Activated CD8-positive, alpha-beta T cell treated with anti-CD3 and anti-CD28 coated beads, Interleukin-2, amount 10 ng/mL, durations not matched to agents 7 days and 5 days (primary cell): Measurements from ENCODE around the gene ILDR2. TPM values are rescaled to one million over a fixed set of nuclear protein-coding genes. Genes with fewer than 3 reads are reported as not detected.
A peak's percentile ranks its signal among the peaks of the same experiment; 100 is the strongest.

Source experiments
- ATAC-seq: fragments of 150-1000 bp; cut with Tn5 transposase; one replicate; pipeline ENCODE4 v1.10.0; 2021; ENCODE audit warnings: moderate library complexity
- CTCF ChIA-PET: fragments of 350-600 bp; sonication (Branson Sonifier 250); formaldehyde crosslinking; loops from one replicate; lab custom pipeline; 2021; ENCODE audit warnings: antibody characterized with exemption; lab: Charles Lee
- POLR2A ChIA-PET: fragments of 350-600 bp; sonication (Branson Sonifier 250); formaldehyde crosslinking; loops from one replicate; lab custom pipeline; 2021; ENCODE audit warnings: antibody characterized with exemption; lab: Charles Lee
- DNase-seq: peaks from one replicate; pipeline ENCODE4 v3.0.0-alpha.2; 2020
- H3K27ac Mint-ChIP-seq: one replicate; pipeline ENCODE4 v1.8.0; 2021; ENCODE audit warnings: mild to moderate bottlenecking, mixed read lengths
- H3K27me3 Mint-ChIP-seq: one replicate; pipeline ENCODE4 v1.8.0; 2021; ENCODE audit warnings: low read depth, mixed read lengths
- H3K36me3 Mint-ChIP-seq: one replicate; pipeline ENCODE4 v1.8.0; 2021; ENCODE audit warnings: low read depth, mixed read lengths
- H3K4me1 Mint-ChIP-seq: one replicate; pipeline ENCODE4 v1.8.0; 2021; ENCODE audit warnings: low read depth, mixed read lengths
- H3K4me3 Mint-ChIP-seq: one replicate; pipeline ENCODE4 v1.8.0; 2021; ENCODE audit warnings: mild to moderate bottlenecking, mixed read lengths
- H3K9me3 Mint-ChIP-seq: one replicate; pipeline ENCODE4 v1.8.0; 2022; ENCODE audit warnings: mixed read lengths; ENCODE audit not compliant: insufficient read depth
- total RNA-seq, 2 experiments: library from RNA; stranded (reverse); gene quantifications; one replicate each; pipeline ENCODE4 v1.2.3, GENCODE V29; 2021

The ILDR2 gene
- total RNA-seq, 2 experiments from 2014 or later = 4.3 to 5.0 TPM

- ATAC-seq = no peak
- ChIA-PET POLR2A (no interaction called here), CTCF (interaction anchor here (1.3 kb wide), 1 partner anchor 98 kb away, joined by 4 read pairs; no protein-coding TSS in a partner anchor)
- DNase-seq = no peak
- Mint-ChIP-seq H3K36me3 (peaks cover 2% of the 10 kb centered on the region), H3K9me3 (no peaks in the 10 kb centered on the region), H3K27ac (no peak overlapping the region), H3K27me3 (peaks cover 17% of the 10 kb centered on the region), H3K4me1 (peaks cover 5% of the 10 kb centered on the region), H3K4me3 (no peak overlapping the region)
Measured at GRCh38 chr1:166960858-166961474, 14.4 kb downstream of the ILDR2 start.

DNA sequence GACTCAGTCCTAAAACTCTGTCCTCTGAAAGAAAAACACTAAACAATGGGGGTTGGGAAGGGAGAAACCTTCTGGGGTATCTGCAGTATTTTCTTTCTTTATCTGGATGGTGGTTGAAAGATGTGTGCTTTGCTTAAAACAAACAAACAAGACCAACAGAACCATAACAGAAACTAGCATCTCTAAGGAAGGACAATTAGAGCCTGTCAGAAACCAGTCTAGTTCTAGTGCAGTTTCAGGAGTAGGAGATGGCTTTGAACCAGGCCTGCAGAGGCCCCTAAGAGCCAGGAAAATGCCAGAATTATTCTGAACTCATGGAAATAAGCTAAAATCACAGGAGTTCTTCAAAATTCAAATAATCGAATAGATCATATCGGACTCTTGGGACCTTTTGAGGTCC, 18.5 kb downstream of the ILDR2 start:
- Mint-ChIP-seq H3K36me3 (peaks cover 2% of the 10 kb centered on the region), H3K27me3 (peaks cover 11% of the 10 kb centered on the region), H3K4me1 (peaks cover 11% of the 10 kb centered on the region), H3K9me3 (no peaks in the 10 kb centered on the region), H3K27ac (no peak overlapping the region), H3K4me3 (no peak overlapping the region)
- POLR2A ChIA-PET = no interaction called here
- no peak for DNase-seq
- no peak for ATAC-seq
- CTCF ChIA-PET = interaction anchor here (0.8 kb wide), 1 partner anchor 47 kb away, joined by 4 read pairs; no protein-coding TSS in a partner anchor

DNA sequence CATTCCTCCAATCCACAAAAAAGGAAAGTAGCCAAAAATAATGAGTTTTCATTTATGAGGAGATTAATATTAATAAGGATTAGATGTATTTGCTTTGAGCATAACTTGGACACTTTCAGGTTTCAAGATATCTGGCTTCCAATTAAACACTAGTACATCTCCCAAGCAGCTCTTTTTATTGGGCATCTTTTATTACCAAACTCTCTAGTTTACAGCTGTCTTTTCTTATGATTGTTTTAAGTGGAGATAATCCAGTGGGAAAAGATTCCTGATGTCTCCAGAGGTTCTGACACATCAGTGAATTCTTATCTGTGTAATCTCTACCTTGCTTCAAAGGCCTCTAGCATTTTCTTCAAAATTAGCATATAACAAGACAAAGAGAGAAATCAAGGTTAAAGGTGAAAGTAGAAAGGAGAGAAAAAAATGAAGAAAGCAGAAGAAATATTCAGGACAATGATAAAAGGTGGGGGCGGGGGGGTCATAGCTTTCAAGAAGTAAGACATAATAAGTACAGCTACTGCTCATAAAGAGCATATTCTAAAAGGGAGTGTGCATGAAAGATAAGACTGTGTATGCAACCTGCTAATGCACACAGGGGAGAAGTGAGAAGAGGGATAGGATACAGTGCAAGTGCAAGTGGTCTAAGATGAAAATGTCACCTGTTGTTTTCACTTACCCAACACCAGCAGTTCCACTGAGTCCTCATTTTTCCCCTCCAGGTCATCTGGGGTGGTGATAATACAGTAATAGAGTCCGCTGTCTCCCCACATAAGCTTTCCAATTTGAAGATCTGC, 19.1 kb downstream of the ILDR2 start:
- H3K9me3 Mint-ChIP-seq = no peaks in the 10 kb centered on the region
- CTCF ChIA-PET = interaction anchor here (0.7 to 1.0 kb wide), 3 partner anchors 46 to 1190 kb away, joined by 3 to 4 read pairs (median 4); no protein-coding TSS in a partner anchor
- ATAC-seq (no peak), DNase-seq (no peak)
- H3K27me3 Mint-ChIP-seq = peaks cover 8% of the 10 kb centered on the region
- H3K27ac Mint-ChIP-seq = no peak overlapping the region
- H3K4me3 Mint-ChIP-seq = no peak overlapping the region
- POLR2A ChIA-PET = no interaction called here
- peaks cover 2% of the 10 kb centered on the region for H3K36me3 Mint-ChIP-seq
- H3K4me1 Mint-ChIP-seq = peaks cover 11% of the 10 kb centered on the region

GRCh38 chr1:166953491-166953890, 21.8 kb downstream of the ILDR2 start:
- H3K27ac Mint-ChIP-seq = no peak overlapping the region
- H3K4me1 Mint-ChIP-seq = peaks cover 5% of the 10 kb centered on the region
- CTCF ChIA-PET = interaction anchor here (0.7 kb wide), 1 partner anchor 9 kb away, joined by 3 read pairs; no protein-coding TSS in a partner anchor
- H3K9me3 Mint-ChIP-seq = no peaks in the 10 kb centered on the region
- ATAC-seq (no peak), DNase-seq (no peak)
- POLR2A ChIA-PET = interaction anchor here (0.6 kb wide), 1 partner anchor 1017 kb away, joined by 3 read pairs; no protein-coding TSS in a partner anchor
- H3K4me3 Mint-ChIP-seq = no peak overlapping the region
- H3K36me3 Mint-ChIP-seq = peaks cover 2% of the 10 kb centered on the region
- peaks cover 8% of the 10 kb centered on the region for H3K27me3 Mint-ChIP-seq

GRCh38 chr1:166952002-166952746, 23.2 kb downstream of the ILDR2 start:
- no peak overlapping the region for H3K27ac Mint-ChIP-seq
- peaks cover 2% of the 10 kb centered on the region for H3K36me3 Mint-ChIP-seq
- ATAC-seq = no peak
- H3K4me3 Mint-ChIP-seq = no peak overlapping the region
- no peaks in the 10 kb centered on the region for H3K9me3 Mint-ChIP-seq
- peaks cover 14% of the 10 kb centered on the region for H3K4me1 Mint-ChIP-seq
- CTCF ChIA-PET = no interaction called here
- POLR2A ChIA-PET = no interaction called here
- no peak for DNase-seq
- H3K27me3 Mint-ChIP-seq = peaks cover 18% of the 10 kb centered on the region

DNA sequence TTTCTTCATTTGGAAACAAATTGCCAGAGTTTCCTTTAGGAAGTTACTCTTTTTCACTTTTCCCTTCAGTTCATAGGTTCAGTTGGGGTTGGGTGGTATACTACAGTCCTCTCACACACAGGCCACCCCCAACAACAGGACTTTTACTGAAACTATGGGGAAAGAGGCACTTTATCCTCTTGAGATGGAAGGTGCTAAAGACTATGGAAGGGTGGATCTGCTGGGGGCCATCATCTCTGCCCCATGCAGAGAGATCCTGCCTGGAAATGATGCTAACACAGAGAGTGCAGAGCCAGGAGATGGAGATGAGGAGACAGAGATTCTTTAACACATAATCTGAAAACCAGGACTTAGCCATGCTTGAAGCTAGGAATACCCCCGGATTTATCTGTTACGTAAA, 24.3 kb downstream of the ILDR2 start:
- POLR2A ChIA-PET = no interaction called here
- CTCF ChIA-PET = no interaction called here
- DNase-seq (no peak), ATAC-seq (no peak)
- Mint-ChIP-seq H3K4me3 (no peak overlapping the region), H3K27me3 (peaks cover 27% of the 10 kb centered on the region), H3K4me1 (peaks cover 15% of the 10 kb centered on the region), H3K36me3 (no peaks in the 10 kb centered on the region), H3K9me3 (no peaks in the 10 kb centered on the region), H3K27ac (no peak overlapping the region)

DNA sequence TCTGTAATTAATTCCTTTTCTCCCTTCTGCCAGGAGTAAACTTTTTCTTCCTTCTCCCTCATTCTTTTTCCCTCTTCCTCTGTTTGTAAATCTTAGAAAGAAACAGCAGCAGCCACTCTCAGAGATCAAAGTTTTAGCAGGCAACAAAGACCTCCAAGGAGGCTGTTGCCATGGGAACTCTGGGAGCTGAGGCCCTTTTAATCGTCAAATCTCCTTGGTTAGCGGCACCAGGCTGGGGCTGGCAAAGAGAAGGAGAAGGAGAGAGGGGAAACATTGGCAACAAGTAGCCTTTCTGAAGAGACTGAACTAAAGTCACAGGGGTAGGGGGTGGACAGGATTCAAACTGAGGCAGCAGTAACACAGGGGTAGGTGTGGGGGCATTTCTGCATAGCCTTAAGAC, 25.2 kb downstream of the ILDR2 start:
- no peak overlapping the region for H3K27ac Mint-ChIP-seq
- no peaks in the 10 kb centered on the region for H3K9me3 Mint-ChIP-seq
- H3K27me3 Mint-ChIP-seq = peaks cover 30% of the 10 kb centered on the region
- ATAC-seq (no peak), DNase-seq (no peak)
- POLR2A ChIA-PET = no interaction called here
- H3K36me3 Mint-ChIP-seq = no peaks in the 10 kb centered on the region
- no peak overlapping the region for H3K4me3 Mint-ChIP-seq
- CTCF ChIA-PET = interaction anchor here (1.2 kb wide), 1 partner anchor 40 kb away, joined by 4 read pairs; no protein-coding TSS in a partner anchor
- H3K4me1 Mint-ChIP-seq = peaks cover 24% of the 10 kb centered on the region

DNA sequence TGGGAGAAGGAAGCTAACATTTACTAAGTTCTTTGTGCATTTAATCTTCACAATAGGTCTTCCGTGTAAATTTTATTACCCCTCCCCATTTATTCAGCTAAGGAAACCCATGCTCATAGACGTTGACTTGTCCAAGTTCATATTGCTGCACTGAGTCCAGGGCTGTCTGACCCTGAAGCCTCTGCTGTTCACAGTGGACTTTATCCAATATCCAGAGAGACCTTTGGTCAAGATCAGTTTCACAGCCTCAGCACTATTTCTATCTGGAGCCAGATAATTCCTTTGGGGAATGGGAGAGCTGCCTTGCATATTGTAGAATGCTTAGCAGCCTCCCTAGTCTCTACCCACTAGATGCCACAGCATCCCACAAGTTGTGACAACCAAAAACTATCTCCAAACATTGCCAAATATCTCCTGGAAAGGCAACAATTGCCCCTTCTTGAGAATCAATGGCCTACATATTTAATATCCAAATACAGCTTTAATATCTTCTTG, 26.4 kb downstream of the ILDR2 start:
- H3K4me1 Mint-ChIP-seq = peaks cover 36% of the 10 kb centered on the region
- peaks cover 31% of the 10 kb centered on the region for H3K27me3 Mint-ChIP-seq
- DNase-seq = no peak
- no peak overlapping the region for H3K27ac Mint-ChIP-seq
- H3K9me3 Mint-ChIP-seq = no peaks in the 10 kb centered on the region
- no peak for ATAC-seq
- CTCF ChIA-PET = interaction anchor here (0.9 to 1.2 kb wide), 2 partner anchors 39 to 111 kb away, joined by 3 to 4 read pairs; no protein-coding TSS in a partner anchor
- H3K36me3 Mint-ChIP-seq = no peaks in the 10 kb centered on the region
- POLR2A ChIA-PET = no interaction called here
- H3K4me3 Mint-ChIP-seq = no peak overlapping the region

- Mint-ChIP-seq H3K4me1 (peaks cover 39% of the 10 kb centered on the region), H3K36me3 (no peaks in the 10 kb centered on the region), H3K4me3 (no peak overlapping the region), H3K27ac (no peak overlapping the region), H3K9me3 (no peaks in the 10 kb centered on the region), H3K27me3 (peaks cover 31% of the 10 kb centered on the region)
- DNase-seq = no peak
- ATAC-seq = no peak
- ChIA-PET CTCF (no interaction called here), POLR2A (no interaction called here)
Measured at GRCh38 chr1:166947398-166948043, 27.8 kb downstream of the ILDR2 start.

DNA sequence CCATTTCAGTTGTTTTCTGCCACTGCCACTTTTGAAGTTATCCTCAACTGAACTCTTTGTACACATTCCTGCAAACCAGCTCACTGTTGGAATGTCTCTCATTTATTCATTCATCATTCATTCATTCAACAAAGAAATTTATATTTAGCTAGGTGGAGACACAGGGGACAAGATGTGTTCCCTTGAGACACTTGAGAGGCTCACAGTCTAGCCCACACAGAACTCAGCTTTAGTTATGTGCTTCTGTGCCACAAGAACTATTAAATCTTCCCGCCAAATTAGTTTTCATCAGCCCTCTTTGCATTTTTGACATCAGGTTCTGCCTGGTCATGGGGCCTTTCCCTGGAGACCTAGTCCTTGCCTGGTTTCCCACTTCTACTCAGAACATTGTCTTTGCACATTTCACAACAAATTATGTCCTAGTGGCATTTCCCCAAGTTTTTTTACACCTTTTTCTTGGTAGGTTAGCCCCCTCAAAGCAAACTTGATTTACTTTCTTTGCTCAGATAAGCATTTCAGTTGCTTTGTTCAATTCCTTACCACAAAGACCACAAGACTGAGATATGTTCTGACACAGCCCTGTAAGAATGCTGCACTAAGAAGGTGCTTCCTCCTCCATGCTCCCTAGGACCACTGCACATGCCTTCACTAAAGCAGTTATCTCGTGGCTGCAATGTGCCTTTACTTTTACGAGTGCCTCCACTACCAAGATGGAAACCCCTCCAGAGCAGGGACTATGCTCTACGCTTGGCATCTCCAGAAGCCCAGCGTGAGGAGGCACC, 31.0 kb downstream of the ILDR2 start:
- Mint-ChIP-seq H3K36me3 (no peaks in the 10 kb centered on the region), H3K27me3 (peaks cover 24% of the 10 kb centered on the region), H3K9me3 (no peaks in the 10 kb centered on the region), H3K27ac (no peak overlapping the region), H3K4me3 (no peak overlapping the region), H3K4me1 (peaks cover 43% of the 10 kb centered on the region)
- ChIA-PET POLR2A (no interaction called here), CTCF (interaction anchor here (1.0 to 1.2 kb wide), 3 partner anchors 114 to 116 kb away, joined by 3 read pairs; no protein-coding TSS in a partner anchor)
- DNase-seq = peak; percentile 32
- peak; percentile 81 for ATAC-seq
